GM19372 (cell line): Measurements from ENCODE around the gene CAPN12.
"Not testable (repeated sequence)": the region's sequence is repeated elsewhere in the genome, so short reads cannot be mapped to it uniquely, and the experiment has no call there.

ENCODE experiments used
- ATAC-seq: cut with Tn5 transposase; IDR thresholded peaks from one replicate; pipeline ENCODE4 v1.9.1; 2021; ENCODE audit warnings: mild to moderate bottlenecking, low read depth, moderate library complexity; ENCODE audit not compliant: unreplicated experiment

Gene CAPN12

DNA sequence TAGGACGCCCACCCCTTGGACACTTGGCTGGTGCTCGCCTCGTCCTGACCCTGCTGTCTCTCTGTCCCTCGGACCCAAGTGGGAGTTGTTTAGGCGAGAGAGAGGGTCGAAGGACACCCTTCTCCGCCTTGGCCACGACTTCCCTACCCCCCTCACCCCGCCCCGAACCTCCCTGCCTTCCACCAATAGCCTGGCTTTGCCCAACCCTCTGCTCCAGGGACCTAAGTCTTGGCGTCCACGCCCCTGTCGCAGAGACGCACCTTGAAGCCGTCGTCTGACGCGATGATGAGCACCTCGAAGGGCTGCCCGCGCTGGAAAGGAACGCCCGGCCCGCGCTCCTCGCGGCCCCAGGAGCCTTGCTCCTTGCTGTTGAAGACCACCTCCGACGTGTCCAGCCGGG is 27.3 kb upstream of the CAPN12 start:
- not testable (repeated sequence) for ATAC-seq

DNA sequence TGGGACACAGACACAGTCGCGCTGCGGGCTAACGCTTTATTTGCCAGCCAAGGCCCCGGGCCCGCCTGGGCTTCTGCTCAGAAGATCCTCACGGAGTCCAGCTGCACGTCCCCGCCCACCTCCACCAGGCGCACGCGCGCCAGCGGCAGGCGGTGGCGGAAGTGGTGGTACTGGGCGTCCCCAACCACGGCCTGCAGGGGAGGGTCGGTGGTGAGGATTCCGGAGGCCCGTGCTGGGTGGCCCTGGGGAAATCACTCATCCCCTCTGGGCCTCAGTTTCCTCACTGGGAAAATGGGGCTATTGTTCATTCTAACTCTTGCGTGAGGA is 26.6 kb upstream of the CAPN12 start:
- not testable (repeated sequence) for ATAC-seq

- peak; percentile 10 for ATAC-seq
Observed at GRCh38 chr19:38770228-38770948, 26.1 kb upstream of the CAPN12 start.

- peak; percentile 72 for ATAC-seq
Observed at GRCh38 chr19:38769635-38770211, 25.4 kb upstream of the CAPN12 start.

GRCh38 chr19:38766276-38767047 is 22.2 kb upstream of the CAPN12 start:
- no peak for ATAC-seq

DNA sequence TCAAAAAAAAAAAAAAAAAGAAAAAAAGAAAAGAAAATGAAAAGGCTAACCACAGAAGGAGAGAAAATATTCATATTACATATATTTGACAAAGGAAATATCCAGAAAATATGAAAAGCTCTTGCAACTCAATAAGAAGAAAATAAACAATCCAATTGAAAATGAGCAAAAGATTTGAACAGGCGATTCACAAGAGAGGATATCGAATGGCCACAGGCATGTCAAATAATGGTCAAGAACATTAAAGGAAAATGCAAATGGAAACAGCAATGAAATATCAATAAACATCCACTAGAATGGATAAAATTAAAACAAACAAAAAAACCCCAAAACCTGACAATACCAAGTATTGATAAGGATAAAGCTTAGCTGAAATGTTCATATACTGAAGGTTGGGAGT is 20.9 kb upstream of the CAPN12 start:
- no peak for ATAC-seq

DNA sequence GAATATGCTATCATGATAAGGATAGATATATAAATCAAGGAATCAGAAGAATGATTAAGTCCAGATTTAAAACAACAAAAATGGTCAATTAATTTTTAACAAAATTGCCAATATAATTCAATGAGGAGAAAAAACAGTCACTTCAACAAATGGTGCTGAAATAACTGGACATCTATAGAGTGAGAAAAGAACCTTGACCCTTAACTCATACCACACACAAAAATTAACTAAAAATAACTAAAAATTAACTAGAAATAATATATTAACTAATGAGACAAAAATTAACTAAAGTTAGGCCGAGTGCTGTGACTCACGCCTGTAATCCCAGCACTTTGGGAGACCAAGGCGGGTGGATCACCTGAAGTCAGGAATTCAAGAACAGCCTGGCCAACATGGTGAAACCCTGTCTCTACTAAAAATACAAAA is 19.5 kb upstream of the CAPN12 start:
- ATAC-seq: no peak

GRCh38 chr19:38761884-38762389 is 17.7 kb upstream of the CAPN12 start:
- not testable (repeated sequence) for ATAC-seq

GRCh38 chr19:38760805-38761517 is 16.7 kb upstream of the CAPN12 start:
- not testable (repeated sequence) for ATAC-seq

GRCh38 chr19:38759590-38760003 is 15.3 kb upstream of the CAPN12 start:
- no peak for ATAC-seq

- ATAC-seq: not testable (repeated sequence)
Observed at GRCh38 chr19:38754196-38754595, 9.9 kb upstream of the CAPN12 start.

DNA sequence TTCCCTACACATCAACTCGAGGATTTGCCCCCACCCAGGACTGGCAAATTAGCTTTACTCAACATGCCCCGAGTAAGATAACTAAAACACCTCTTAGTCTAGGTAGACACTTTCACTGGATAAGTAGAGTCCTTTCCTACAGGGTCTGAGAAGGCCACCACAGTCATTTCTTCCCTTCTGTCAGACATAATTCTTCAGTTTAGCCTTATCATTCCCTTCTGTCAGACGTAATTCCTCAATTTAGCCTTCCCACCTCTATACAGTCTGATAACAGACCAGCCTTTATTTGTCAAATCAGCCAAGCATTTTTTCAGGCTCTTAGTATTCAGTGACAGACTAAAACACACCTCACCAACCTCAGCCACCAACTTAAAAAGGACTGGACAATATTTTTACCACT is 9.5 kb upstream of the CAPN12 start:
- not testable (repeated sequence) for ATAC-seq

DNA sequence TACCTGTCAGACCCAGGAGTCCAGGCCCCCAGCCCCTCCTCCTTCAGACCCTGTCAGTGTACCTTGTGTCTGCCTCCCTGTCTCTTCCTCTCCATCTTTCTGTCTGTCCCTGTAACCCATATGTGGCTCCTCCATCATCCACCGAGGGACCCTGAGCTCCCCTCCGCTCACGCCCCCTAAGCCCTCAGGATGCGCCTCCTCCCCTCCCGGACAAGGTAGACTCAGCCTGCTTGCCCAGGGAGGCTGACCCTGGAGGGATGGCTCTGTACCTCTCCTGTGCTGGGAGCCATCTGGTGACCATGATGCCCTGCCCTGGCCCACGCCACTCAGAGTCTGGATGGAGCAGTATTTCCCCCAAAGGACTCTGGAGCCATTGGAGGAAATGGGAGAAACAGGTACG is 1.0 kb upstream of the CAPN12 start:
- no peak for ATAC-seq

DNA sequence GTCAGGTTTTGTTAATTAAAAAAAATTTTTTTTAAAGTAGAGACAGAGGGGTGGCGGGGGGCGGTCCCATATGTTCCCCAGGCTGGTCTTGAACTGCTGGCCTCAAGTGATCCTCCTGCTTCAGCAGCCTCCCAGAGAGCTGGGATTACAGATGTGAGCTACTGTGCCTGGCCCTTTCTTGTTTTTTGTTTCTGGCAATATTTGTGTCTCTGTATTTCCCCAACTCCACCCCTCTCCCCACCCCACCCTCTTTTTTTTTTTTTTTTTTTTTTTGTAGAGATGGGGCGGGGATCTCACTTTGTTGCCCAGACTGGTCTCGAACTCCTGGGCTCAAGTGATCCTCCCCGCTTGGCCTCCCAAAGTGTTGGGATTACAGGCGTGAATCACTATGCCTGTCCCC is 600 bp upstream of the CAPN12 start:
- no peak for ATAC-seq

GRCh38 chr19:38743394-38744297 is 628 bp downstream of the CAPN12 start:
- no peak for ATAC-seq

DNA sequence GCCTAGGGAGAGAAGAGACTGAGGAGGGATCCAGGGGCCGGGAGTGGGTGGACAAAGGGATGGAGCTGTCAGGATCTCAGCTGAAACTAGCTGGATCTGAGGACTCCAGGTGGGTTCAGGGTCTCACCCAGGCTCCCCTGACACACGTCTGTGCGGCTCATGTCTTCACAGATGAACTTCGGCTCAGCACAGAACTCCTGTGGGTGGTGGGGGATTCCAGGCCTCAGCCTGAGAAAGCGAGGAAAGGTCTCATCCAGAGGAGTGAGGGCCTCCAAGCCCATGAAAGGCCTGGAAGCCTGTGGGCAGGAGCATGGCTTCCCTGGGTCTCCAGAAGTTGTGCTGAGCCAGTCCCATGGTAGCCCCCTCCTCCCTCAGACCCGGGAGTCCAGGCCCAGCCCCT is 1.4 kb downstream of the CAPN12 start:
- no peak for ATAC-seq

DNA sequence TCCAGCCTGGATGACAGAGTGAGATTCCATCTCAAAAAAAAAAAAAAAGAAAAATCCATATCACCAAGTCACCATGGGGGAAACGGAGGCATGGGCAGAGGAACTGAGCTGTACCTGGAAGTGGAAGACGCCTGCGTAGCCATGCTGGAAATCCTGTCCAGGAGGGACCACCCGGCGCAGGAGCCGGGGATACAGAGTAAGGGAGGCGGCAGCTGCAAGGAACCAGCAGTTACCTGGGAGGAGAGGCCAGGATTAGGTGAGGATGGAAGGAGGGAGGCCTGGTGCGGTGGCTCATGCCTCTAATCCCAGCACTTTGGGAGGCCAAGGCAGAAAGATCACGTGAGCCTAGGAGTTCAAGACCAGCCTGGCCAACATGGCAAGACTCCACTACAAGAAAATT is 2.0 kb downstream of the CAPN12 start:
- ATAC-seq: no peak

DNA sequence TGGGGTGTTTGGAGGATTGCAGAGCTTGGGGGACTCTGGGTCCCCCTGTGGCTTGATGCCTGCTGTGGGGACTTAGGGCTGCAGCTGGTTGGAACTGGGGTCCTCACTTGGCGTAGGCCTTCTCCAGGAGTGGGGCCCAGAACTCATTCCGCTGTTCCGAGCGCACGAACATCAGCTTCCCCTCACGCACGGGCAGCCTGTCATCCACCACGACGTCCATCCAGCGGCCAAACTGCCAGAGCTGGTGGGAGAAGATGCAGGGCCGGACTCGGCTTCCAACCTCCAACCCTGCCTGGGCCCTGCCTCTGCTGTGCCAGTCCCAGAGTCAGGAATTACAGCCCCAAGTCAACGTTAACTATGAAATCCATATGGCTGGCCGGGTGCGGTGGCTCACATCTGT is 2.6 kb downstream of the CAPN12 start:
- ATAC-seq: no peak

DNA sequence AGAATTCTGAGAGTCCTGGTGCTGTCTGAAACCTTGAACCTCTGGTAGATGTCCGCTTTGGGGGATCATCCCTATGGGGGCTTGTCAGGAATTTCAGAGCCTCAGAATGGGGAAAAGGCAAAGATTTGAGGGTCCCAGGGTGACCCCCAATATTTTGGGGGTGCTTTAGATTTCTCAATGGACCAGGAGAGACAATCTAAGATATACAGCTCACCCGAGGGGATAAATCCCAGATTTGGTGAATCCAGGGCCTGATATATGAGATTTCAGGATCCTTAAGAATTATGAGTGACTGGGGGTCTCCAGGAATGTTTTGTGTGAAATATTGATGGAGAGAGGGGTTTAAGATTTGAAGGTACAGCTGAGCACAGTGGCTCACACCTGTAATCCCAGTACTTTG is 3.3 kb downstream of the CAPN12 start:
- no peak for ATAC-seq

GRCh38 chr19:38740257-38740592 is 4.0 kb downstream of the CAPN12 start:
- ATAC-seq: no peak
